ENCODE data around the gene LMO7.

Gene LMO7

GRCh38 chr13:75749407-75749806 lies 113.3 kb downstream of the LMO7 start:
- Histone ChIP-seq H3K4me1 (ENCODE audit: control insufficient read depth in 5 of 5, insufficient read depth in 5 of 5, low read length in 5 of 5) (peaks cover 0 to 8% (median 4%) of the 10 kb centered on the region in 5 donors), H3K4me3 (ENCODE audit: low read depth in 1 of 5, low read length in 5 of 5) (no peak overlapping the region), H3K36me3 (ENCODE audit: control insufficient read depth in 5 of 5, insufficient read depth in 5 of 5, low read length in 5 of 5) (no peaks in the 10 kb centered on the region), H3K27ac (ENCODE audit: low read depth, low read length) (no peak overlapping the region), H3K9ac (ENCODE audit: low read length in 5 of 5) (no peak overlapping the region), H3K27me3 (ENCODE audit: control insufficient read depth in 5 of 5, insufficient read depth in 4 of 5, low read length in 5 of 5) (no peaks in the 10 kb centered on the region), H3K9me3 (ENCODE audit: control insufficient read depth in 5 of 5, low read length in 5 of 5) (peaks cover 0 to 4% (median 0%) of the 10 kb centered on the region in 5 donors)

- no peaks in the 10 kb centered on the region for H3K36me3 ChIP-seq (ENCODE audit: control insufficient read depth in 5 of 5, insufficient read depth in 5 of 5, low read length in 5 of 5)
- no peak overlapping the region for H3K27ac ChIP-seq (ENCODE audit: low read depth, low read length)
- no peak overlapping the region for H3K9ac ChIP-seq (ENCODE audit: low read length in 5 of 5)
- no peak overlapping the region for H3K4me3 ChIP-seq (ENCODE audit: low read depth in 1 of 5, low read length in 5 of 5)
- H3K9me3 ChIP-seq (ENCODE audit: control insufficient read depth in 5 of 5, low read length in 5 of 5), result no peaks in the 10 kb centered on the region
- no peaks in the 10 kb centered on the region for H3K27me3 ChIP-seq (ENCODE audit: control insufficient read depth in 5 of 5, insufficient read depth in 4 of 5, low read length in 5 of 5)
- H3K4me1 ChIP-seq (ENCODE audit: control insufficient read depth in 5 of 5, insufficient read depth in 5 of 5, low read length in 5 of 5), result peaks cover 0 to 8% (median 4%) of the 10 kb centered on the region in 5 donors
Observed at GRCh38 chr13:75751350-75751749, 115.2 kb downstream of the LMO7 start.

DNA sequence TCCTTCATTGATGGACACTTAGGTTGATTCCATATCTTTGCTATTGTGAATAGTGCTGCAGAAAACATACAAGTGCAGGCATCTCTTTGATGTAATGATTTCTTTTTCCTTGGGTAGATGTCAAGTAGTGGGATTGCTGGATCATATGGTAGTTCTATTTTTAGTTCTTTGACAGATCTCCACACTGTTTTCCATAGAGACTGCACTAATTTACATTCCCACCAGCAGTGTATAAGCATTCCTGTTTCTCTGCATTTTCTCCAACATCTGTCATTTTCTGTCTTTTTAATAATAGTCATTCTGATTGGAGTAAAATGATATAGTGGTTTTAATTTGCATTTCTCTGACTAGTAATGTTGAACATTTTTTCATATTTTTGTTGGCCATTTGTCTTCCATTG lies 116.7 kb downstream of the LMO7 start:
- no peak overlapping the region for H3K4me3 ChIP-seq (ENCODE audit: low read depth in 1 of 5, low read length in 5 of 5)
- H3K9ac ChIP-seq (ENCODE audit: low read length in 5 of 5), result no peak overlapping the region

DNA sequence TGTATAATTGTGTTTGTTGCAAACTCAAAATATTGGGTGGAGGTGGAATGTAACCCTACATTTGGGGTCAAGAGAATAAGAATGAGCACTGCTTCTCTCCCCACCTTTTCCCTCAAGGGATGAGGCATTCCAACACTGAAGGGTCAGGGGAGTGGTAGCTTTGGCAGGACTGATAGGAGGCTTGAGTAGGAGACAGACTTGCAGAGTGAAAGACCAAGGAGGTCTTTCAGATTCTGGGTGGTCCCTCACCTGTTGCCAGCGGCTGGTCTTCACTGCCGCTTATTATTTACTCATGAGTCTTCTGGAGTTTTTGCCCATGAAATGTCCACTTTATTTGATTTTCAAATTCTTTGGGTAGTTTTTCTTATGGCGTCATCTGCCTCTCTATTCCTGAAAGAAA lies 118.8 kb downstream of the LMO7 start:
- no peaks in the 10 kb centered on the region for H3K27me3 ChIP-seq (ENCODE audit: control insufficient read depth in 5 of 5, insufficient read depth in 4 of 5, low read length in 5 of 5)

More for the DNA sequence above, 116.7 kb downstream of the LMO7 start:
- H3K9me3 ChIP-seq (ENCODE audit: control insufficient read depth in 5 of 5, low read length in 5 of 5), result no peaks in the 10 kb centered on the region
- peaks cover 0 to 8% (median 4%) of the 10 kb centered on the region in 5 donors for H3K4me1 ChIP-seq (ENCODE audit: control insufficient read depth in 5 of 5, insufficient read depth in 5 of 5, low read length in 5 of 5)
- H3K27ac ChIP-seq (ENCODE audit: low read depth, low read length), result no peak overlapping the region
- H3K36me3 ChIP-seq (ENCODE audit: control insufficient read depth in 5 of 5, insufficient read depth in 5 of 5, low read length in 5 of 5), result no peaks in the 10 kb centered on the region
- no peaks in the 10 kb centered on the region for H3K27me3 ChIP-seq (ENCODE audit: control insufficient read depth in 5 of 5, insufficient read depth in 4 of 5, low read length in 5 of 5)

GRCh38 chr13:75757336-75757735 lies 121.2 kb downstream of the LMO7 start:
- Histone ChIP-seq H3K9me3 (ENCODE audit: control insufficient read depth in 5 of 5, low read length in 5 of 5) (no peaks in the 10 kb centered on the region), H3K9ac (ENCODE audit: low read length in 5 of 5) (no peak overlapping the region), H3K36me3 (ENCODE audit: control insufficient read depth in 5 of 5, insufficient read depth in 5 of 5, low read length in 5 of 5) (no peaks in the 10 kb centered on the region), H3K27me3 (ENCODE audit: control insufficient read depth in 5 of 5, insufficient read depth in 4 of 5, low read length in 5 of 5) (no peaks in the 10 kb centered on the region), H3K4me1 (ENCODE audit: control insufficient read depth in 5 of 5, insufficient read depth in 5 of 5, low read length in 5 of 5) (peaks cover 0 to 4% (median 0%) of the 10 kb centered on the region in 5 donors), H3K4me3 (ENCODE audit: low read depth in 1 of 5, low read length in 5 of 5) (no peak overlapping the region), H3K27ac (ENCODE audit: low read depth, low read length) (no peak overlapping the region)

More for the DNA sequence above, 118.8 kb downstream of the LMO7 start:
- H3K9me3 ChIP-seq (ENCODE audit: control insufficient read depth in 5 of 5, low read length in 5 of 5), result no peaks in the 10 kb centered on the region
- no peak overlapping the region for H3K9ac ChIP-seq (ENCODE audit: low read length in 5 of 5)
- no peak overlapping the region for H3K27ac ChIP-seq (ENCODE audit: low read depth, low read length)
- no peak overlapping the region for H3K4me3 ChIP-seq (ENCODE audit: low read depth in 1 of 5, low read length in 5 of 5)
- H3K36me3 ChIP-seq (ENCODE audit: control insufficient read depth in 5 of 5, insufficient read depth in 5 of 5, low read length in 5 of 5), result no peaks in the 10 kb centered on the region
- H3K4me1 ChIP-seq (ENCODE audit: control insufficient read depth in 5 of 5, insufficient read depth in 5 of 5, low read length in 5 of 5), result peaks cover 0 to 1% (median 0%) of the 10 kb centered on the region in 5 donors

GRCh38 chr13:75759531-75759930 lies 123.4 kb downstream of the LMO7 start:
- no peaks in the 10 kb centered on the region for H3K27me3 ChIP-seq (ENCODE audit: control insufficient read depth in 5 of 5, insufficient read depth in 4 of 5, low read length in 5 of 5)
- H3K9me3 ChIP-seq (ENCODE audit: control insufficient read depth in 5 of 5, low read length in 5 of 5), result no peaks in the 10 kb centered on the region
- H3K36me3 ChIP-seq (ENCODE audit: control insufficient read depth in 5 of 5, insufficient read depth in 5 of 5, low read length in 5 of 5), result no peaks in the 10 kb centered on the region
- no peak overlapping the region for H3K27ac ChIP-seq (ENCODE audit: low read depth, low read length)
- H3K9ac ChIP-seq (ENCODE audit: low read length in 5 of 5), result no peak overlapping the region
- no peak overlapping the region for H3K4me3 ChIP-seq (ENCODE audit: low read depth in 1 of 5, low read length in 5 of 5)
- H3K4me1 ChIP-seq (ENCODE audit: control insufficient read depth in 5 of 5, insufficient read depth in 5 of 5, low read length in 5 of 5), result peaks cover 0 to 4% (median 0%) of the 10 kb centered on the region in 5 donors

DNA sequence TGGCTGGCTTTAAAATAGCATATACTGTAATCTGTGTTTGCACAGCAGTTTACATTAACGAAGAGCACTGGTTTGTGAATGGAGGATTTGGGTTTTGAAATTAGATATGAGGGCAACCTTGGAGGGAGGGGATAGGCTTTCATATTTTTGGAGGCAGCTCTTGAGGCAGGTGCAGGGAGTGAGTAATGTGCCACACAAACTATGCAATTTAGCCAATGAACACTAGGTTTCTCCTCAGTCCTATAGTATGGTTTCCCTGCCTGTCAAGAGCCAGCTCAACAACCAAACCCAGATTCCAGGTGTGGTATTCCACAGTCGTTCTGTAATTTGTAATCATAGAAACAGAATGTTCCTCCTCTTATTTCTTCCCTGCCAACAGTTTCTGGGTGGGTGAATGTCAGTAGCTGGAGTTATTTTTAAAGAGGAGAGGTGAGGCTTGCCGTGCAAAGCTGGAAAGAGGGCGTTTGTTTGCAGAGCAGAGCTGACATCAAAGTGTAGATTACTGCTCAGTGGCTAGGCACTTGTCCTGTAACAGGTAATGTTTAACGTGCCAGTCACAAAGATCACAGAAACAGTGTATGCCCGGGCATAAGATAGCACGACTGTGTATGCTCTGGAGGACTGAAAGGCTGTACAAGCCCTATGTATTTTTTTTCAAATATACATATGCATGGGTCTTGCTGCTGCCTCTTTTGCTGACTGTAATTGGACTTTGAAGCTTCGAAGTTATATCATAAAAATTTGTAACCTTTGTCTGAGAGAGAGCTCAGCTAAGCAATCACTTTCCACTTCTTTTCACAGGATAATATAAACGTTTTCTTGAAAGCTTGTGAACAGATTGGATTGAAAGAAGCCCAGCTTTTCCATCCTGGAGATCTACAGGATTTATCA lies 124.2 kb downstream of the LMO7 start:
- H3K4me1 ChIP-seq (ENCODE audit: control insufficient read depth in 5 of 5, insufficient read depth in 5 of 5, low read length in 5 of 5), result peaks cover 0 to 4% (median 0%) of the 10 kb centered on the region in 5 donors
- H3K36me3 ChIP-seq (ENCODE audit: control insufficient read depth in 5 of 5, insufficient read depth in 5 of 5, low read length in 5 of 5), result no peaks in the 10 kb centered on the region
- H3K9ac ChIP-seq (ENCODE audit: low read length in 5 of 5), result no peak overlapping the region
- H3K4me3 ChIP-seq (ENCODE audit: low read depth in 1 of 5, low read length in 5 of 5), result no peak overlapping the region
- no peaks in the 10 kb centered on the region for H3K9me3 ChIP-seq (ENCODE audit: control insufficient read depth in 5 of 5, low read length in 5 of 5)
- no peak overlapping the region for H3K27ac ChIP-seq (ENCODE audit: low read depth, low read length)
- no peaks in the 10 kb centered on the region for H3K27me3 ChIP-seq (ENCODE audit: control insufficient read depth in 5 of 5, insufficient read depth in 4 of 5, low read length in 5 of 5)

DNA sequence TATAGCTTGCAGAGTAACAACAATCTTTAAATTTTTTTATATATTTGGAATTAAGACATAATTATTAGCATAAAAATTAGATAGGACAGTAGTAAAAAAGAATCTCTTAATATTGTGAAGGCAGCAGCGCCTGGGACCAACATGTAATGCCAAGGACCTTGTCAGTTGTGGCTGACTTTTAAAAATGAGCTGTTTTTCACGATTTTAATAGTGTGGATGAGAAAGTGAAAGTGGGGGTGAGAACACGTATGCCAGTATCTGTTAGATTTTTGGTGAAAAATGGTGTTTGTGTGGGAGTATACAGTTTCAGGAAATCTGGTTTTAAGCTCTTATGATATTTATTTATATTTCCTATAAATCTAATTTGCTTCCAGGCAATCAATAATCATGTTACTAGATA lies 125.2 kb downstream of the LMO7 start:
- Histone ChIP-seq H3K4me3 (ENCODE audit: low read depth in 1 of 5, low read length in 5 of 5) (peak overlapping the region in 3 of 5 donors; percentile 11 to 24 (median 19)), H3K27ac (ENCODE audit: low read depth, low read length) (no peak overlapping the region), H3K9ac (ENCODE audit: low read length in 5 of 5) (peak overlapping the region in 3 of 5 donors; percentile 12 to 62 (median 23)), H3K36me3 (ENCODE audit: control insufficient read depth in 5 of 5, insufficient read depth in 5 of 5, low read length in 5 of 5) (no peaks in the 10 kb centered on the region), H3K27me3 (ENCODE audit: control insufficient read depth in 5 of 5, insufficient read depth in 4 of 5, low read length in 5 of 5) (no peaks in the 10 kb centered on the region), H3K9me3 (ENCODE audit: control insufficient read depth in 5 of 5, low read length in 5 of 5) (no peaks in the 10 kb centered on the region), H3K4me1 (ENCODE audit: control insufficient read depth in 5 of 5, insufficient read depth in 5 of 5, low read length in 5 of 5) (peaks cover 0 to 4% (median 0%) of the 10 kb centered on the region in 5 donors)

GRCh38 chr13:75762076-75762937 lies 126.2 kb downstream of the LMO7 start:
- Histone ChIP-seq H3K27ac (ENCODE audit: low read depth, low read length) (no peak overlapping the region), H3K4me1 (ENCODE audit: control insufficient read depth in 5 of 5, insufficient read depth in 5 of 5, low read length in 5 of 5) (peaks cover 0 to 4% (median 0%) of the 10 kb centered on the region in 5 donors), H3K4me3 (ENCODE audit: low read depth in 1 of 5, low read length in 5 of 5) (peak overlapping the region in 1 of 5 donors; percentile 24), H3K9ac (ENCODE audit: low read length in 5 of 5) (no peak overlapping the region), H3K27me3 (ENCODE audit: control insufficient read depth in 5 of 5, insufficient read depth in 4 of 5, low read length in 5 of 5) (no peaks in the 10 kb centered on the region), H3K9me3 (ENCODE audit: control insufficient read depth in 5 of 5, low read length in 5 of 5) (no peaks in the 10 kb centered on the region), H3K36me3 (ENCODE audit: control insufficient read depth in 5 of 5, insufficient read depth in 5 of 5, low read length in 5 of 5) (no peaks in the 10 kb centered on the region)

DNA sequence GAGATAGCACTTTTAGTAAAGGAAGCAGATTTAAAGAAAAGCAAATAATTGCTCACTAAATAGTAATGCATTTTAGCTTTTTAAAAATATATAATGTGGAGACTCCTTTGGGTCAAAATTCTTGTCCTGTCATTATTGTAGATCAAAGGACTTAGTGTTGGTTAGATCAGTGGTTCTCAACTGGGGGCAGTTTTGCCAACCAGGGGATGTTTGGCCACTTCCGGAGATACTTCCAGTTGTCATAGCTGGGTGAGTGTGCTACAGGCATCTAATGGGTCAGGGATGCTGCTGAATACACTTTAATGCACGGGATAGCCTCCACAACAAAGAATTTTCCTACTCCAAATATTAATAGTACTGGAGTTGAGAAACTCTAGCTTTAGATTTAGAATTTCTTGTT lies 126.8 kb downstream of the LMO7 start:
- Histone ChIP-seq H3K4me3 (ENCODE audit: low read depth in 1 of 5, low read length in 5 of 5) (no peak overlapping the region), H3K9me3 (ENCODE audit: control insufficient read depth in 5 of 5, low read length in 5 of 5) (no peaks in the 10 kb centered on the region), H3K9ac (ENCODE audit: low read length in 5 of 5) (no peak overlapping the region), H3K36me3 (ENCODE audit: control insufficient read depth in 5 of 5, insufficient read depth in 5 of 5, low read length in 5 of 5) (no peaks in the 10 kb centered on the region), H3K27me3 (ENCODE audit: control insufficient read depth in 5 of 5, insufficient read depth in 4 of 5, low read length in 5 of 5) (no peaks in the 10 kb centered on the region), H3K27ac (ENCODE audit: low read depth, low read length) (no peak overlapping the region), H3K4me1 (ENCODE audit: control insufficient read depth in 5 of 5, insufficient read depth in 5 of 5, low read length in 5 of 5) (peaks cover 0 to 4% (median 0%) of the 10 kb centered on the region in 5 donors)

Data from subcutaneous abdominal adipose tissue (tissue), 5 donors.